BJ (cell line): ENCODE measurements around the gene PLXNB1. TPM values are rescaled to one million over a fixed set of nuclear protein-coding genes. Genes with fewer than 3 reads are reported as not detected.

ENCODE experiments used
- CTCF ChIA-PET: fragments of 350-600 bp; formaldehyde crosslinking; extraction: SDS; loops from one replicate; lab custom pipeline; 2021; ENCODE audit warnings: antibody characterized with exemption, inconsistent platforms; lab: Yijun Ruan, JAX
- POLR2A ChIA-PET: fragments of 300-600 bp; sonication (Branson Sonifier 250); formaldehyde crosslinking; extraction: SDS; loops from one replicate; lab custom pipeline; 2021; ENCODE audit warnings: antibody characterized with exemption; lab: Charles Lee
- DNase-seq: peaks from one replicate; pipeline ENCODE4 v3.0.0-alpha.2; 2011; ENCODE audit warnings: low read depth
- H3K27me3 ChIP-seq: 2 replicates; pipeline ENCODE4 v1.6.0; 2011; ENCODE audit warnings: low read length; ENCODE audit not compliant: control insufficient read depth, insufficient read depth
- H3K36me3 ChIP-seq: 2 replicates; pipeline ENCODE4 v1.5.1; 2011; ENCODE audit warnings: low read length; ENCODE audit not compliant: control insufficient read depth, insufficient read depth
- H3K4me3 ChIP-seq: 2 replicates; pipeline ENCODE4 v1.5.1; 2011; ENCODE audit warnings: low read depth, mild to moderate bottlenecking, control low read depth, low read length
- CTCF ChIP-seq: IDR thresholded peaks from 2 replicates; pipeline ENCODE4 v1.5.1; 2011; ENCODE audit warnings: low read depth, mild to moderate bottlenecking, control low read depth, inconsistent platforms, low read length, moderate library complexity; ENCODE audit not compliant: insufficient read depth
- polyA plus RNA-seq: library from polyadenylated mRNA; depleted of rRNA; stranded (reverse); fragments of >200 nt; gene quantifications from 2 replicates; pipeline ENCODE4 v1.2.3, GENCODE V29; 2011

Gene PLXNB1
- polyA plus RNA-seq, 1 experiment, result 26.3 TPM

- TF ChIP-seq CTCF, result no peak
- POLR2A ChIA-PET, result no interaction called here
These were observed 17.4 kb downstream of the PLXNB1 start for GRCh38 chr3:48412375-48413001.

GRCh38 chr3:48411606-48412374, 18.1 kb downstream of the PLXNB1 start:
- CTCF ChIA-PET, result interaction anchor here (1.1 kb wide), 1 partner anchor 11 kb away, joined by 4 read pairs; no protein-coding TSS in a partner anchor

More at GRCh38 chr3:48412375-48413001, 17.4 kb downstream of the PLXNB1 start:
- Histone ChIP-seq H3K4me3 (no peak overlapping the region), H3K27me3 (no peaks in the 10 kb centered on the region), H3K36me3 (peaks cover 42% of the 10 kb centered on the region)
- DNase-seq, result no peak
- CTCF ChIA-PET, result interaction anchor here (1.1 to 2.2 kb wide), 2 partner anchors 12 kb away, joined by 4 to 6 read pairs; no protein-coding TSS in a partner anchor

GRCh38 chr3:48411041-48411588, 18.8 kb downstream of the PLXNB1 start:
- POLR2A ChIA-PET, result no interaction called here
- no peak for TF ChIP-seq CTCF
- CTCF ChIA-PET, result interaction anchor here (1.1 to 1.2 kb wide), 2 partner anchors 11 to 23 kb away, joined by 3 to 4 read pairs; no protein-coding TSS in a partner anchor
- Histone ChIP-seq H3K36me3 (peaks cover 40% of the 10 kb centered on the region), H3K27me3 (no peaks in the 10 kb centered on the region), H3K4me3 (no peak overlapping the region)
- DNase-seq, result no peak

More at GRCh38 chr3:48411606-48412374, 18.1 kb downstream of the PLXNB1 start:
- POLR2A ChIA-PET, result no interaction called here
- TF ChIP-seq CTCF, result no peak
- peaks cover 42% of the 10 kb centered on the region for H3K36me3 ChIP-seq
- no peaks in the 10 kb centered on the region for H3K27me3 ChIP-seq
- no peak overlapping the region for H3K4me3 ChIP-seq
- no peak for DNase-seq

GRCh38 chr3:48410205-48411040, 19.5 kb downstream of the PLXNB1 start:
- Histone ChIP-seq H3K36me3 (peaks cover 39% of the 10 kb centered on the region), H3K27me3 (no peaks in the 10 kb centered on the region), H3K4me3 (no peak overlapping the region)
- no peak for DNase-seq
- CTCF ChIA-PET, result interaction anchor here (1.2 to 4.8 kb wide), 2 partner anchors 23 to 26 kb away, joined by 3 to 37 read pairs; no protein-coding TSS in a partner anchor
- POLR2A ChIA-PET, result no interaction called here
- TF ChIP-seq CTCF, result no peak
